Middle frontal gyrus (tissue), 1 donor: Measurements from ENCODE around the gene MSLN.

Experiments used
- DNase-seq: peaks from one replicate; pipeline ENCODE4 v3.0.0-alpha.2; 2015; ENCODE audit warnings: low spot score; ENCODE audit errors: extremely low spot score

Gene MSLN

GRCh38 chr16:802914-803753, 42.6 kb downstream of the MSLN start:
- DNase-seq, result no peak

- no peak for DNase-seq
These were observed 43.2 kb downstream of the MSLN start for GRCh38 chr16:803754-804080.

- no peak for DNase-seq
These were observed 43.9 kb downstream of the MSLN start for GRCh38 chr16:804193-805048.

- DNase-seq, result no peak
These were observed 44.9 kb downstream of the MSLN start for GRCh38 chr16:805474-805873.

GRCh38 chr16:807347-808084, 47.0 kb downstream of the MSLN start:
- DNase-seq, result peak; percentile 82

GRCh38 chr16:808085-808386, 47.5 kb downstream of the MSLN start:
- no peak for DNase-seq

GRCh38 chr16:813204-813915, 52.8 kb downstream of the MSLN start:
- DNase-seq, result peak; percentile 20

- no peak for DNase-seq
These were observed 53.4 kb downstream of the MSLN start for GRCh38 chr16:813916-814412.

GRCh38 chr16:814974-815373, 54.4 kb downstream of the MSLN start:
- DNase-seq, result no peak

- no peak for DNase-seq
These were observed 55.3 kb downstream of the MSLN start for GRCh38 chr16:815861-816260.

- no peak for DNase-seq
These were observed 56.7 kb downstream of the MSLN start for GRCh38 chr16:817001-817906.

GRCh38 chr16:818132-818531, 57.6 kb downstream of the MSLN start:
- no peak for DNase-seq
